Heart left ventricle (tissue), 16 donors: ENCODE measurements around the gene TPK1. TPM values are rescaled to one million over a fixed set of nuclear protein-coding genes. Genes with fewer than 3 reads are reported as not detected.
"Not testable (repeated sequence)": the region's sequence is repeated elsewhere in the genome, so short reads cannot be mapped to it uniquely, and the experiment has no call there.

Source experiments
- ATAC-seq, 4 donors: fragments of 200-7000 bp; cut with Tn5 transposase; one replicate each; pipeline ENCODE4 v1.9.1; 2020 to 2022; ENCODE audit warnings: moderate library complexity in 4 of 4, mild to moderate bottlenecking in 3 of 4, moderate number of reproducible peaks in 1 of 4
- DNase-seq, 5 donors: peaks; one replicate each; pipeline ENCODE4 v3.0.0-alpha.2; 2020
- H3K27ac ChIP-seq, 12 donors: fragments of 200-600 bp; sonication (generic) in 4 of 12; one replicate each; pipeline versions ENCODE4 v1.5.0 to v1.8.0; 2016 to 2022; ENCODE audit warnings: mild to moderate bottlenecking in 2 of 12
- H3K27me3 ChIP-seq, 9 donors: fragments of 200-600 bp; sonication (generic) in 2 of 9; one replicate each; pipeline versions ENCODE4 v1.5.1 to v1.8.0; 2016 to 2022; ENCODE audit warnings: mild to moderate bottlenecking in 3 of 9
- H3K36me3 ChIP-seq, 9 donors: fragments of 200-600 bp; sonication (generic) in 2 of 9; one replicate each; pipeline versions ENCODE4 v1.5.0 to v1.8.0; 2018 to 2022; ENCODE audit warnings: mild to moderate bottlenecking in 2 of 9
- H3K4me1 ChIP-seq, 12 donors: fragments of 200-600 bp; sonication (generic) in 4 of 12; one replicate each; pipeline versions ENCODE4 v1.5.0 to v1.8.0; 2016 to 2022; ENCODE audit warnings: mild to moderate bottlenecking in 3 of 12
- H3K4me3 ChIP-seq, 12 donors: fragments of 200-600 bp; sonication (generic) in 4 of 12; one replicate each; pipeline versions ENCODE4 v1.5.0 to v1.8.0; 2017 to 2022; ENCODE audit warnings: mild to moderate bottlenecking in 9 of 12, moderate library complexity in 4 of 12
- H3K9me3 ChIP-seq, 12 donors: fragments of 200-600 bp; sonication (generic) in 4 of 12; one replicate each; pipeline versions ENCODE4 v1.5.0 to v1.8.0; 2016 to 2022; ENCODE audit warnings: mild to moderate bottlenecking in 1 of 12
- POLR2A ChIP-seq, 2 donors: fragments of 450-650 bp; IDR thresholded peaks; one replicate each; pipeline ENCODE4 v1.6.1; 2017; ENCODE audit warnings: antibody characterized with exemption in 2 of 2, mild to moderate bottlenecking in 2 of 2, moderate library complexity in 2 of 2
- WGBS, 4 donors: extraction: QIAGEN DNeasy Blood & Tissue Kit in 2 of 4; methylation state at CpG; one replicate each; pipeline versions ENCODE4 v1.1.5 to v1.1.7; 2013 to 2018; 5-methylcytosine and 5-hydroxymethylcytosine counted together
- intact Hi-C, 10 donors: fragments of 100-400 bp; cut with DNase I; formaldehyde crosslinking; loops; one replicate each; pipeline versions ENCODE4 v1.11.1 to v1.14.2; 2022
- polyA plus RNA-seq, 2 donors: library from polyadenylated mRNA; stranded (reverse); fragments of 200-250 nt; gene quantifications; one replicate each; pipeline ENCODE4 v1.2.3, GENCODE V29; 2013
- total RNA-seq, 9 donors: library from RNA; depleted of rRNA in 2 of 9; stranded (reverse); fragments of >200 nt in 2 of 9; fragmentation: NEBNext Ultra II Directional in 3 of 9; extraction: Animal tissue kit (Norgen Biotek cat#: 25700) in 3 of 9; gene quantifications; one replicate each; pipeline versions ENCODE4 v1.1.0 to v1.2.4, GENCODE V29; 2016 to 2023
- TF ChIP-seq, protein P1 (sequence below), 12 donors: fragments of 200-600 bp; sonication (generic) in 4 of 12; IDR thresholded peaks; one replicate each; pipeline versions ENCODE4 v1.5.0 to v1.8.0; 2018 to 2022; ENCODE audit warnings: antibody characterized with exemption in 12 of 12, mild to moderate bottlenecking in 5 of 12
- donor health status: ischemic (EF 13 %, LVEDD 7.1; RV severe dilation, severe dysfunction).
- donor health status: healthy with polysubstance abuse.
- donor health status: DM: no; HTN: yes; CAD: no.
- donor health status: DM: no; HTN: no; CAD: no.
- donor health status: ischemic (EF 25% LVEDD 6.9; RV normal size, moderate dysfunction).
- donor health status: ischemic (EF 25% LVEDD 5.7; RV mildly dilated, moderate dysfunction).
- donor health status: healthy.
- donor health status: DM: yes; HTN: yes; CAD: no.
- donor health status: ischemic (EF 35%, LVEDD 5.7; RV mildly dilated, moderate dysfunction).
- donor health status: nonischemic (EF 11% LVEDD 7.7; RV severe dilation, severe dysfunction).
- donor health status: DM: yes; HTN: yes; CAD: no.
- donor health status: PGD.
- donor health status: ischemic (EF 29% LVEDD 5.4; RV normal size, mild dysfunction).
- donor health status: nonischemic (EF 23%, LVEDD 6.1; RV moderate dilation, normal function).

The TPK1 gene
- total and polyA plus RNA-seq, 11 donors, result 2.0 to 8.2 (median 5.0) TPM

DNA sequence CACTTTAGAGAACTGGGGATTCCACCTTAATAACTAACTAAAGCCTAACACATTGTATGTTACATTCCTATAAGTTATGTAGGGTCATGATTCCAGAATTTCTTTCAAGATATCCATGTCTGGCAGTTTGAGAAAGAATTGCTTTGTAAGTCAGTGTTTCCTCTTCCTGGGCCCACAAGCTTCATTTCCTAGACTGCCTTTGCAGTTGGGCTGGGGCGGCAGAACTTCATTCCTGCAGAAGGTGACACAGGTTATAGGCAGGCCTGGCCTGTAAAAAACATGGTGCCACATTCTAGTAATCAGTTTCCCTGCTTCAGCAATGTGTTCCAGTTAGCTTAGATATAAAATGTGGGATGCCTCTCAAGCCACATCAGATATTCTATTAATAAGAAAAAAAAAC, 248.2 kb downstream of the TPK1 start:
- H3K36me3 ChIP-seq, result no peaks in the 10 kb centered on the region
- TF ChIP-seq, protein P1, sequence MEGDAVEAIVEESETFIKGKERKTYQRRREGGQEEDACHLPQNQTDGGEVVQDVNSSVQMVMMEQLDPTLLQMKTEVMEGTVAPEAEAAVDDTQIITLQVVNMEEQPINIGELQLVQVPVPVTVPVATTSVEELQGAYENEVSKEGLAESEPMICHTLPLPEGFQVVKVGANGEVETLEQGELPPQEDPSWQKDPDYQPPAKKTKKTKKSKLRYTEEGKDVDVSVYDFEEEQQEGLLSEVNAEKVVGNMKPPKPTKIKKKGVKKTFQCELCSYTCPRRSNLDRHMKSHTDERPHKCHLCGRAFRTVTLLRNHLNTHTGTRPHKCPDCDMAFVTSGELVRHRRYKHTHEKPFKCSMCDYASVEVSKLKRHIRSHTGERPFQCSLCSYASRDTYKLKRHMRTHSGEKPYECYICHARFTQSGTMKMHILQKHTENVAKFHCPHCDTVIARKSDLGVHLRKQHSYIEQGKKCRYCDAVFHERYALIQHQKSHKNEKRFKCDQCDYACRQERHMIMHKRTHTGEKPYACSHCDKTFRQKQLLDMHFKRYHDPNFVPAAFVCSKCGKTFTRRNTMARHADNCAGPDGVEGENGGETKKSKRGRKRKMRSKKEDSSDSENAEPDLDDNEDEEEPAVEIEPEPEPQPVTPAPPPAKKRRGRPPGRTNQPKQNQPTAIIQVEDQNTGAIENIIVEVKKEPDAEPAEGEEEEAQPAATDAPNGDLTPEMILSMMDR (IDR thresholded peaks at IDR 0.05), result no peak
- no peak for TF ChIP-seq POLR2A (IDR thresholded peaks at IDR 0.05)
- no peaks in the 10 kb centered on the region for H3K27me3 ChIP-seq
- 82 to 94% (median 86%) methylated on average over 1 of the region's 1 CpG for WGBS, 4 donors
- peaks cover 0 to 5% (median 0%) of the 10 kb centered on the region in 12 donors for H3K9me3 ChIP-seq
- peak overlapping the region in 1 of 12 donors; percentile 1 for H3K27ac ChIP-seq
- no peak overlapping the region for H3K4me3 ChIP-seq
- H3K4me1 ChIP-seq, result peaks cover 0 to 7% (median 0%) of the 10 kb centered on the region in 12 donors
- ATAC-seq, result no peak
- DNase-seq, result no peak
- intact Hi-C loops, result no loop called here

DNA sequence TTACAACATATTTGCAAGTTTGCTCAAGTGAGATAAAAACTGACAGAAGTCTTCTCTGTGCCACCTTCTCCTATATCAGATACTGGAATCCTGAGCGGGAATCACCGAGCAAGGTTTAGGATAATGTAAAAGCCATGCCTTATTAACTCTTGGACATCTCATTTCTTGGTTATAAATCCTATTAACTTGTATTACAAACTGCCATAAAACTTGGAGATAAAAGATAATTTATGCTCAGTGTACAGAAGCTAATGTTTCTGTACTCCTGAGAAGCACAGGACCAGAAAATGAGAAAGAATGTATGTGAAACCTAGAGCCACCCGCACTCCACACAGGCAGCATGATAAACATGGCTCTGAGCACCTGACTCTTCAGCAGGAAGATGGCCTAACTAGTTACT, 251.1 kb downstream of the TPK1 start:
- 87 to 96% (median 93%) methylated on average over 3 of the region's 3 CpGs for WGBS, 4 donors
- no peak for ATAC-seq

DNA sequence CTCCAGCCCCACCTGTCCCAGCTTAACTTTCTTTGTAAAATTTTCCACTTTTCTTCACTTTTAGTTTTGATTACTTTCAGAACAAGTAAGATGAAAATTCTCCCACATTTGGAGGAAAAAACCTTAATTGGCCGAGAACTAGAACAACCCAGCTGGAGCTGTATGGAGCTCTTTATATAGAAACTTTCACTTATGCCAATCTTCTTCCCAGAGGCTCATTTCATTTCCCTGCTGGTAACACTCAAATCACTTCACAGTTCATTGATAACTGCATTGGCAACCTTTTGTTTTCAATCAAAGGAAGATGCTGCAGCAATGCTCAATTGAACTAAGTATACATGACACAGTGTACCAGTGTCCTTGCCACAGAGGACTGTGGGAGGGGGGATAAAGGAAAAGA, 256.2 kb downstream of the TPK1 start:
- Histone ChIP-seq H3K9me3 (peaks cover 0 to 3% (median 0%) of the 10 kb centered on the region in 12 donors), H3K36me3 (no peaks in the 10 kb centered on the region), H3K4me3 (no peak overlapping the region), H3K4me1 (no peaks in the 10 kb centered on the region), H3K27me3 (no peaks in the 10 kb centered on the region), H3K27ac (no peak overlapping the region)
- ATAC-seq, result no peak
- intact Hi-C loops, result no loop called here
- TF ChIP-seq, protein P1 (IDR thresholded peaks at IDR 0.05), result no peak
- no peak for TF ChIP-seq POLR2A (IDR thresholded peaks at IDR 0.05)
- no peak for DNase-seq
- WGBS, 4 donors, result 81 to 90% (median 84%) methylated on average over 1 of the region's 1 CpG

More for the DNA sequence above, 251.1 kb downstream of the TPK1 start:
- H3K36me3 ChIP-seq, result no peaks in the 10 kb centered on the region
- intact Hi-C loops, result no loop called here
- H3K27me3 ChIP-seq, result no peaks in the 10 kb centered on the region
- H3K4me3 ChIP-seq, result no peak overlapping the region
- H3K4me1 ChIP-seq, result peaks cover 0 to 7% (median 0%) of the 10 kb centered on the region in 12 donors
- no peak for DNase-seq
- H3K27ac ChIP-seq, result no peak overlapping the region
- no peaks in the 10 kb centered on the region for H3K9me3 ChIP-seq
- no peak for TF ChIP-seq POLR2A (IDR thresholded peaks at IDR 0.05)
- TF ChIP-seq, protein P1 (IDR thresholded peaks at IDR 0.05), result no peak

DNA sequence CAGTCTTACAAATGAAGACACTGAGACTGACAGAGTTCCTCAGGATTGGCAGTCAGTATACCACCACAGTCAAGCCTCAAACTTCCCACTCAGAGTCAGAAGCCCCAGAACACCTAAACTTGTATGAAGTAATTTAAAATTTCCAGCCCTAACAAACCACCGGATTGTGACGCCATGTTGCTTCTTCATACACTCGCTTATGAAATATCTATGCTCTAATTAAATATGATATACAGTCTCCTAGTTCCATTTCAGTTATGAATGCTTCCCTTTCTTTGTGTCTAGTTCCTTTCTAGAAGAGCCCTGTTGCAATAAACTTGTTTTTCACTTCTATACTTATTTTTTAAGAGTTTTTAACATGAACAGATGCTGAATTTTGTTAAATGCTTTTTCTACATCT, 260.4 kb downstream of the TPK1 start:
- peaks cover 0 to 4% (median 0%) of the 10 kb centered on the region in 12 donors for H3K9me3 ChIP-seq
- ATAC-seq (no peak), DNase-seq (no peak)
- H3K36me3 ChIP-seq, result no peaks in the 10 kb centered on the region
- H3K27ac ChIP-seq, result no peak overlapping the region
- no peaks in the 10 kb centered on the region for H3K4me1 ChIP-seq
- H3K27me3 ChIP-seq, result no peaks in the 10 kb centered on the region
- no peak overlapping the region for H3K4me3 ChIP-seq
- TF ChIP-seq POLR2A (IDR thresholded peaks at IDR 0.05), result no peak
- TF ChIP-seq, protein P1 (IDR thresholded peaks at IDR 0.05), result no peak
- intact Hi-C loops, result no loop called here
- WGBS, 4 donors, result 91 to 93% (median 92%) methylated on average over 3 of the region's 3 CpGs

DNA sequence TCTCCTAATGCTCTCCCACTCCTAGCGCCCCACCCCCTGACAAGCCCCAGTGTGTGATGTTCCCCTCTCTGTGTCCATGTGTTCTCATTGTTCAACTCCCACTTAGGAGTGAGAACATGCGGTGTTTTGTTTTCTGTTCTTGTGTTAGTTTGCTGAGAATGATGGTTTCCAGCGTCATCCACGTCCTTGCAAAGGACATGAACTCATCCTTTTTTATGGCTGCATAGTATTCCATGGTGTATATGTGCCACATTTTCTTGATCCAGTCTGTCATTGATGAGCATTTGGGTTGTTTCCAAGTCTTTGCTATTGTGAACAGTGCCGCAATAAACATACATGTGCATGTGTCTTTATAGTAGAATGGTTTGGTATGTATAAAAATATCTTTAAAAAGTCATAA, 261.1 kb downstream of the TPK1 start:
- 85 to 97% (median 92%) methylated on average over 5 of the region's 5 CpGs for WGBS, 4 donors
- ATAC-seq, H3K36me3 ChIP-seq, DNase-seq, H3K27ac ChIP-seq, intact Hi-C loops, H3K4me3 ChIP-seq, H3K9me3 ChIP-seq, H3K27me3 ChIP-seq, H3K4me1 ChIP-seq: not testable (repeated sequence)
